ENCODE results near the gene RAP1GAP2. TPM values are rescaled to one million over a fixed set of nuclear protein-coding genes. Genes with fewer than 3 reads are reported as not detected.
"Not testable (repeated sequence)": the region's sequence is repeated elsewhere in the genome, so short reads cannot be mapped to it uniquely, and the experiment has no call there.

The RAP1GAP2 gene
- total RNA-seq, 1 donor from 2014 or later: 0.34 TPM

DNA sequence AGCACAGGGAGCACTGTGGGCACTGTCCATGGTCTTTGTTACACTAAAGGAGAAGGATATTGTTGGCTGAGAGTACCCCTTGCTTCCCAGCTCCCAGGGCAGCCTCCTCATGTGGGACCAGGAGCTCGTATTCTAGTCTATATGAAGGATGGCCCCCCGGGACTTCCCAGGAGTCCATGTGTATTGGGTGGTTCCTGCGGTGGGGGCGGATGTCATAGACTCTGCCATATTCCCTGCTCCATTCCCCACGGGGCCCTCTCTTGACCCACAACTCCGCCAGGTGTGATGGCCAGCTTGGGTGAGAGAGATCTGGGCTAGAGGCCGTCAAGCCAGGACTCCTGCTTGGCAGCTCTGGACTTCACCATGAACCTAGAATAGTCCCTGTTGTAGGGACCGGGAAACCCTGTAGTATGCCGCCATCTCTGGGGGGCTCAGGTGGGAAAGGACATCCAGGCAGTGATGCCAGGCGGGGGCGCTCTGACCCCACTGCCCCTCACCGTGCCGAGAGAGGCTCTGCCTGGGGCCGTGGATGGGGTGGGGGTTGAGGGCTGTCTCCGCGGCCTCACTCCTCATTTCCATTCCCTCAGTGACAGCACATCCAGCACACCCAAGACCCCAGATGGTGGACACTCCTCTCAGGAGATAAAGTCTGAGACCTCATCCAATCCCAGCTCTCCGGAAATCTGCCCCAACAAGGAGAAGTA lies 229.3 kb downstream of the RAP1GAP2 start:
- intact Hi-C loops (cut with micrococcal nuclease): no loop called here
- Mint-ChIP-seq H3K27ac (no peak overlapping the region), H3K27me3 (ENCODE audit: insufficient read depth) (no peaks in the 10 kb centered on the region), H3K4me3 (no peak overlapping the region), H3K36me3 (ENCODE audit: low read depth) (peaks cover 14% of the 10 kb centered on the region), H3K4me1 (ENCODE audit: low read depth) (no peaks in the 10 kb centered on the region), H3K9me3 (peaks cover 22% of the 10 kb centered on the region)
- DNase-seq (ENCODE audit: low spot score): no peak

DNA sequence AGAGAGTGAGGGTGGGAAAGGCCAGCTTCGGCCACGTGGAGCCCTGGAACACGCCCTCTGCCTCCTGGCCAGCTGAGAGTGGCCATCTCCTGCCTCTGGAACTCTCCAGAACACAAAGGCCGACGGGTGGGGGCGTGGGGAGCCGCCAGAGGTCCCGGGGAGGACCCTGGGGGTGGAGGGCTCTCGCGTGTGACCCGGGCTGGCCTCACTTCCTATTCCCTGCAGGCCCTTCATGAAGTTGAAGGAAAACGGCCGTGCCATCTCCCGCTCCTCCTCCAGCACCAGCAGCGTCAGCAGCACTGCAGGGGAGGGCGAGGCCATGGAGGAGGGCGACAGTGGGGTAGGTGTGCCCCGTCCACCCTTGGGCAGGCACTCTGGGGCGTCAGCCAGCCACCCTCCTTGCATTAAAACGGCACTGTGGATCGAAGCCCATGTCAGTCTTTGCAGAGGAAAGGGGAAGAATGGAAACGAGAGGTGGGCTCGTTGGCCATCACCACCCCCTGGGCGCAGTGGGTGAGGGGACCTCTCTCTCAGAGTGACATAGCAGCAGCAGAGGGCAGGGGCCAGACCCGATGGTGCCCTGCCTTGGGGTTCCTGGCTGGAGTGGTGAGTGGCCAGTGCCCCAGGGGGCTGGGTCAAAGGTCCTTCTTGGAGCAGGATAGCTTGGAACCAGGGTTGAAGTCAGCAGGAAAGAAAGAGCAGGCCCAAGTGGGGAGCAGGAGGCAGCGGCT lies 230.1 kb downstream of the RAP1GAP2 start:
- intact Hi-C loops (cut with micrococcal nuclease): no loop called here
- Mint-ChIP-seq H3K27me3 (ENCODE audit: insufficient read depth) (no peaks in the 10 kb centered on the region), H3K4me1 (ENCODE audit: low read depth) (no peaks in the 10 kb centered on the region), H3K9me3 (peaks cover 22% of the 10 kb centered on the region), H3K4me3 (no peak overlapping the region), H3K36me3 (ENCODE audit: low read depth) (peaks cover 7% of the 10 kb centered on the region), H3K27ac (no peak overlapping the region)
- no peak for DNase-seq (ENCODE audit: low spot score)

DNA sequence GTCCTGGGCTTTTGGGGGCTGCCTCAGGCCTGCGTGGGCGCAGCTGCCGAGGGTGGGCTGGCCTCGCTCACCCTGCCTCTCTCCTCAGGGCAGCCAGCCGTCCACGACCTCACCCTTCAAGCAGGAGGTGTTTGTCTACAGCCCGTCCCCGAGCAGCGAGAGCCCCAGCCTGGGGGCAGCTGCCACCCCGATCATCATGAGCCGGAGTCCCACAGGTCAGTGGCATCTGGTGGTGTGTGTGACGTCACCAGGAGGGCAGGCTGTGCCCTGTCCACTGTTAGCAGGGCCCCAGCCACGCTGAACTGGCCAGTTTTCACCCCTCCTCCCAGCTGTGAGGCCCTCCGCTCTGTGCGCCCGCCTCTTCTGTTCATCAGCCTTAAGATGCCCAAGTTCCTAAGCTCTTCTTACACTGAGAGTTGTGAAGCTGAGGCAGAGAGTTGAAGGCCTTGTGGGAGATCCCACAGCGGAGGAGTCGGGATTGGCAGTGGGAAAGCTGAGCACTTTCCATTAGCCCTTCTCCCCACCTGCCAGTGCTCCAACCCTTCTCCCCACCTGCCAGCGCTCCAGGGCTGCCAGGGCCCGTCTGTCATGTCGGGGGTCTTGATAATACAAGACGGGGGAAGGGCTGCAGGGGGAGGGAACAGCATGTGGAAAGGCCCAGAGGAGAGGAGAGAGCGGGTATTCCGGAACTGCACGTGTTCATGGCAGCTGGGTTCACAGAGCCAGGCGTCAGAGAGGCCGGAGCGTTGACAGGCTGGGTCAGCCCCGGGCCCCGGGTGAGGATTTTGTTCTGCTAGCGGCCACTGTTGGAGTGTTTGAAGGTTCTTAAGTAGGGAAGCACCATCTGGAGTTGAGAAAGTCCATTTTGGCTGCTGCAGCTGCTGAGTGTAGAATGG lies 230.9 kb downstream of the RAP1GAP2 start:
- intact Hi-C loops (cut with micrococcal nuclease): no loop called here
- Mint-ChIP-seq H3K27ac (no peak overlapping the region), H3K4me3 (no peak overlapping the region), H3K27me3 (ENCODE audit: insufficient read depth) (no peaks in the 10 kb centered on the region), H3K4me1 (ENCODE audit: low read depth) (no peaks in the 10 kb centered on the region), H3K9me3 (peaks cover 18% of the 10 kb centered on the region), H3K36me3 (ENCODE audit: low read depth) (peaks cover 6% of the 10 kb centered on the region)
- DNase-seq (ENCODE audit: low spot score): no peak

DNA sequence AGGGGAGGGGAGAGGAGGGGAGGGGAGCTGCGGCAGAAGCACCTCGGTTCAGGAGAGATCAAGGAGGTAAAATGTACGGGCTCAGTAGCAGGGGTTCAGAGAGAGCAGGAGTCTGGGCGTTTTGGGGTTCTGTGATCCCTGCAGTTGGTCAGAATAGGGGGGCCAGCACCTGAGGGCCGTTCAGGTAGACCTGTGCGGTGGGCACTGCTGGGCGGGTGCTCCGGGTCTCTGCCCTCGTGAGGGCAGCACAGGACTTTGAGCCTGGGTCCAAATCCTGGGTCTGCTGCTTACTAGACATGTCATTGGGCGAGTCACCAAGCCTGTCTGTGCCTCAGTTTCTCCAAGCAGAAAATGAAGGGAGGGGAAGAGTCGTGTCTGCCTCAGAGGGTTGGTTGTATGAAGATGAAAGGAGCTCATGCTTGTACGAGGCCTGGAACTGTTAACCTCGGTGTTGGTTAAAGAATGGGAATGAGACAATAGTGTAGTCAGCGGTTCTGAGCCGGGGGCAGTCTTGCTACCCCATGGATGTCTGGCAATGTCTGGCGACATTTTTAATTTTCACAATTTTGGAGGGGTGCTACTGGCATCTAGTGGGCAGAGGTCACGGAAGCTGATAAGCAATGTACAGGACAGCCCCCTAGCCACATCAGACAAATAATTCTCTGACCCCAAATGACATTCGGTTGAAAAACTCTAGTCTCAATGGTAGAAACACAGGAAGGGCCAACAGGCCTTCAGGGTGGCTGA lies 231.7 kb downstream of the RAP1GAP2 start:
- no peaks in the 10 kb centered on the region for H3K4me1 Mint-ChIP-seq (ENCODE audit: low read depth)
- no peak overlapping the region for H3K4me3 Mint-ChIP-seq
- no peak for DNase-seq (ENCODE audit: low spot score)
- intact Hi-C loops (cut with micrococcal nuclease): no loop called here
- no peaks in the 10 kb centered on the region for H3K27me3 Mint-ChIP-seq (ENCODE audit: insufficient read depth)
- peaks cover 2% of the 10 kb centered on the region for H3K36me3 Mint-ChIP-seq (ENCODE audit: low read depth)
- peaks cover 13% of the 10 kb centered on the region for H3K9me3 Mint-ChIP-seq
- H3K27ac Mint-ChIP-seq: no peak overlapping the region

DNA sequence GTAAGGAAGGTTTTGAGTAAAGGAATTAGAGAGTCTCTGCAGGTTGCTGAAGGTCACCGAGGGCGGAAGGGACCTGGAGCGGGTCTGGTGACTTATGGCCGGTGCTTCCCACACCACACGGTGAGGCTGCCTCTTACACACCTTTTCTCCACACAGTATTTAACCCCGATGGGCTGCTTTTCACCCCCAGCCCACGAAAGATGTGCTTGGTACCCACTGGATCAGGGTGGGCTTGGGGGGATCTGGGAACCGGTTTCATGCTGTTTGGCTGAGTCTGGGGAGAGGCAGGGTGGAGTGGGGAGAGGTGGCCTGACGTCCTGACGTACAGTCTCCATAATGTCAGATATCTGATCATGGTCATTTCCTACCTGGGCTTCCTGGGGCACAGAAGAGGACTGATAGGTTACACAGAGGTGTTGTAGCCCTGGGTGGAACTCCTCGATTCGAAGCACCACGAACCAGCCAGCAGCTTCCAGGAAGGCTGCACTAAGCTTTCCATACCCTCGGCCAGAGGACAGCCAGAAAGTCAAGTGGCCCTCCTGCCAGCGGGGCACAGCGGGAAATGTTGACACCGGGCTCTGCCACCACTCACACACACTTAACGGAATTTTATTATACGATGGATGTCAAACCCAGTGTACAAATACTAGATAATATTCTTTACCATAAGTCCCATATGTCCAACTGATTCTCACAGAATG lies 233.1 kb downstream of the RAP1GAP2 start:
- Mint-ChIP-seq H3K27me3 (ENCODE audit: insufficient read depth) (no peaks in the 10 kb centered on the region), H3K4me1 (ENCODE audit: low read depth) (no peaks in the 10 kb centered on the region), H3K9me3 (peaks cover 2% of the 10 kb centered on the region), H3K4me3 (no peak overlapping the region), H3K36me3 (ENCODE audit: low read depth) (no peaks in the 10 kb centered on the region), H3K27ac (no peak overlapping the region)
- no peak for DNase-seq (ENCODE audit: low spot score)
- intact Hi-C loops (cut with micrococcal nuclease): no loop called here

DNA sequence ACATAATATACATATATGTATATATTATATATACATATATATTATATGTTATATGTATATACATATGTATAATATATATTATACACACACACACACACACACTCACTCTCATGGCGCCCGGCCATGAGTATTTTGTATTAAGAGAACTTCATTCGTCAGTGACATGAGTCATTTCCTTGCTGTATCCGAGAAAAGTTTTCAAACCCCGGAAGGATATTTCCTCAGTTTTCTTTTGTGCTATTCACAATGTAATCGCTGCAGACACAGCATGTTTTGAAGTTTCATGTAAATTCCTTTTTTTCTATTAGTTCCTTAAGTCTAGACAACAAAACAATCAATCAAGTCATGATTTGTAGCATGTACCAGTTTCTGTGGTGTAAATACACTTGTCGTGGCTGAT lies 233.9 kb downstream of the RAP1GAP2 start:
- no peak for DNase-seq (ENCODE audit: low spot score)
- intact Hi-C loops (cut with micrococcal nuclease): no loop called here
- no peaks in the 10 kb centered on the region for H3K4me1 Mint-ChIP-seq (ENCODE audit: low read depth)
- H3K27me3 Mint-ChIP-seq (ENCODE audit: insufficient read depth): no peaks in the 10 kb centered on the region
- H3K9me3 Mint-ChIP-seq: no peaks in the 10 kb centered on the region
- no peaks in the 10 kb centered on the region for H3K36me3 Mint-ChIP-seq (ENCODE audit: low read depth)
- H3K4me3 Mint-ChIP-seq: no peak overlapping the region
- H3K27ac Mint-ChIP-seq: no peak overlapping the region

DNA sequence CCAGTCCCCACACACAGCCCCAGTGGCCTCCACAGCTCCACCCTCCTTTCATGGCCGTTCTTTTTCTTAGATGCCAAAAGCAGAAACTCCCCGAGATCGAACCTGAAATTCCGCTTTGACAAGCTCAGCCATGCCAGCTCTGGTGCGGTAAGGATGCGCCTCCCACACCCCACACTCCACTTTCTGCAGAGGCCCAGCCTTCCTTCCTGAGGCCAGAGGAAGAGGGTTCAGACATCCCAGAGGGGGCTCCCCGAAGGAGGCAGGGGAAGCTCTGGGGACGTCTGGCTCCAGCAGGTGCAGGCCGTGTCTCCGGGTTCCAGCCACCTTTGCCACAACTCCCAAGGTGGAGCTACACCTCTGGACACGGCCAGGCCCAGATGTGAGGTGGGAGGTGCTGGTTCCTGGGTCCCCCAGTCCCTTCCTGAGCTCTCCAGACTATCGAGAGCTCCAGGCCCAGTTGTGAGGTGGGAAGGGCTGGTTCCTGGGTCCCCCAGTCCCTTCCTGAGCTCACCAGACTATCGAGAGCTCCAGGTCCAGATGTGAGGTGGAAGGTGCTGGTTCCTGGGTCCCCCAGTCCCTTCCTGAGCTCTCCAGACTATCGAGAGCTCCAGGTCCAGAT lies 234.7 kb downstream of the RAP1GAP2 start:
- DNase-seq (ENCODE audit: low spot score); intact Hi-C loops (cut with micrococcal nuclease); H3K4me1 Mint-ChIP-seq (ENCODE audit: low read depth); H3K9me3 Mint-ChIP-seq; H3K27ac Mint-ChIP-seq; H3K27me3 Mint-ChIP-seq (ENCODE audit: insufficient read depth); H3K36me3 Mint-ChIP-seq (ENCODE audit: low read depth); H3K4me3 Mint-ChIP-seq: not testable (repeated sequence)

DNA sequence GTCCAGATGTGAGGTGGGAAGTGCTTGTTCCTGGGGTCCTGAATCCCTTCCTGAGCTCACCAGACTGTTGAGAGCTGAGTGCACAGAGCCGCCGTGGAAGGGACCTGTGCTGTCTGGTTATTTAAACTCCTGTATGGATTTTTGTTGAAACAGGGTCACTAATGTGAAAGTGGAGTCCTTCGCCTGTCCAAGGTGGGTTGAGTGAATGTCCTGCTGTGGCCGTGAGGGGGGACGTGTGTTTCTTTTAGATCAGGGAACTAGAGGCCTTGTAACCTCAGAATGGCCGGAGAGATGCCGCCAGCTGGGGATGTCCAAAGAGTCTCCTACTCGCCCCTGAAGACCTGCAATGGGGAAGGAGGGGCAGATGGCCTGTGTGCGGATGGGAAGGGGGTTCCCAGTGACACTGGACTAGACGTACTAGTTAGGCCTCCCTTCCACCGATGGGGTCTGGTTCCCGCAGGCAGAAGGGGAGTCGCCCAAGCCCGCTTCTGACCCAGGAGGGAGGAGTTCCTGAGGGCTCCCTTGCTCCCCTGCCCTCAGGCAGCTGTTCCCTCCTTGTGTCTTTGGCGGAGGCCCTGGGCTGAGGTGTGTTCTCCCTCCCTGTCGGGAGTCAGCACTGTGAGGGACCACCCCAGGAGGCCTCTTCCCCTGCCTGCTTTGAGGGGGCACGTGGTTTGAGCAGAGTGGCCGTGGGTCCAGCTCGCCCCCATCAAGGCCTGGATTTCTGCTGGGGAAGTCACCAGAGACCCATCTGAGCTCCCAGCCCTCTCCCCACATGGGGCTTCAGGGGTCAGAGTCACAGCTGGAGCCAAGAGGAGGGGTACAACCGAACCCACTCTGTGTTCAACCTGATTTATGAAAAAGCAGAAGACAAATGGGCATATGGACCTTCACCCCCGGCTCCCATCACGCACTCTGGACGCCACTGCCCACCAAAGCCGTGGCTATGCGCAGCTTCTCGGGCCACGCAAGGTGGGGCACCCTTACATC lies 236.3 kb downstream of the RAP1GAP2 start:
- H3K27me3 Mint-ChIP-seq (ENCODE audit: insufficient read depth): no peaks in the 10 kb centered on the region
- no peaks in the 10 kb centered on the region for H3K36me3 Mint-ChIP-seq (ENCODE audit: low read depth)
- H3K4me3 Mint-ChIP-seq: no peak overlapping the region
- DNase-seq (ENCODE audit: low spot score): no peak
- intact Hi-C loops (cut with micrococcal nuclease): no loop called here
- H3K9me3 Mint-ChIP-seq: no peaks in the 10 kb centered on the region
- no peak overlapping the region for H3K27ac Mint-ChIP-seq
- H3K4me1 Mint-ChIP-seq (ENCODE audit: low read depth): no peaks in the 10 kb centered on the region

DNA sequence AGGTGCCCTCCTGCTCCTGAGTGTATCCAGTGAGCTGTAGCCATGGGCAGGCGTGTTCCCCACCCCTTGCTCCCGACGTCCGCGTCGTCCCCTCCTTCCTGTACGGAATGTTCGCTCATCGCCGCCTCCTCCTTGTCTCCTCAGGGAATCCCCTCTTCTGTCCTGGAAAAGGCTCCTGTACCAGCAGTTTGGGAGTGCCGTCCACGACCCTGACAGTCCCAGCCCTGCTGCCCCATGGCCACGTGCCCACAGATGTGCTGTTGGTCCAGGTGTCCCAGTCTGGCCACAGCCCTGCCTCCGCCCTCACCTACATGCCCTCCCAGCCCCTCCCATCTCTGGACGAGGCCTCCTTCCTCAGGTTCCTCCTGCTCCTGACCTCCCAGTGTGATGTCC lies 237.0 kb downstream of the RAP1GAP2 start:
- H3K4me3 Mint-ChIP-seq: no peak overlapping the region
- H3K4me1 Mint-ChIP-seq (ENCODE audit: low read depth): no peaks in the 10 kb centered on the region
- no peak overlapping the region for H3K27ac Mint-ChIP-seq
- intact Hi-C loops (cut with micrococcal nuclease): no loop called here
- H3K9me3 Mint-ChIP-seq: no peaks in the 10 kb centered on the region
- H3K27me3 Mint-ChIP-seq (ENCODE audit: insufficient read depth): no peaks in the 10 kb centered on the region
- no peaks in the 10 kb centered on the region for H3K36me3 Mint-ChIP-seq (ENCODE audit: low read depth)
- no peak for DNase-seq (ENCODE audit: low spot score)

DNA sequence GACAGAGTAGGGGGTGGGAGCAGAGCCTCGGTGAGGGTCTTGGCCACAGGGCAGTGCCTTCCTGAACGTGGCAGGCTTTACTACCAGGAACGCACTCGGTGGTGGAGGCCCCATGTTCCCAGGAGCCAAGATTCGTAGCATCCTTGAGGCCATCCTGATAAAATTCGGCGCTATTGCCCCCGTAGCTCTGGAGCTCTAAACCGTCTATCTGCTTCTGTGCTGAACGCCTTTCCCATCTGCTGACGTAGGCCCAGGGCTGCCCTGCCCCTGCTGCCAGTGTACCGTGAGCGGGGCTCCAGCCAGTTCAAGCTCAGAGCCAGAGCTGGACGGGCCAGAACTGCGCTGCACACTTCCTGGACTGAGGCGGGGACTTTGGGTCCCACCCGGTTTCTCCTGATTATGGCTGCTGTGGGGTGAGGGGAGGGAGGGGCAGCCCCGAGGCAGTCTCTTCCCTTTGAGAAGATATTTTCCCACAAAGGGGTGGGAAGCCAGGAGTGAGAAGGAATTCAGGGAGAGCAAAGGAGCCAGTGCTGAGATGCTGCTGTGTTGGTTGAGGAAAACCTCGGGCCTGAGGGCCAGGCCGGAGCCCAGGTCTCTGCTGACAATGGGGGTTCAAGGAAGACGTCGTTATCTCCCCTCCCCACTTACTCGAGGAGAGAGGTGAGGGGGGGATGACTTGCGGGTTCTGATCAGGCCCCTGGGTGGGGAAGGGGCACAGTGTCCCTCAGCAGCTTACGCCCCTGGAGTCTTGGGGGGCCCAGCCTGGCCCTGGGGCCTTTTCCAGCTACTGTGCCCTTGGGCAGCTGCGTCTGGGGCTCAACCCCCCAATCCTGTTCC lies 237.7 kb downstream of the RAP1GAP2 start:
- Mint-ChIP-seq H3K4me3 (no peak overlapping the region), H3K9me3 (no peaks in the 10 kb centered on the region), H3K27ac (no peak overlapping the region), H3K4me1 (ENCODE audit: low read depth) (no peaks in the 10 kb centered on the region), H3K36me3 (ENCODE audit: low read depth) (no peaks in the 10 kb centered on the region), H3K27me3 (ENCODE audit: insufficient read depth) (no peaks in the 10 kb centered on the region)
- intact Hi-C loops (cut with micrococcal nuclease): no loop called here
- DNase-seq (ENCODE audit: low spot score): no peak

Data from activated T-helper 1 cell treated with anti-CD3 and anti-CD28 coated beads, Interleukin-12 subunit alpha, Interleukin-12 subunit beta, Interleukin-2, Interleukin-4 antibody, amounts not matched to agents 30 ng/mL and 10 ng/mL and 1 ng/mL, durations not matched to agents 14 hours and 24 hours and 36 hours (primary cell).